ENCODE data around the gene ARHGAP6.

Gene ARHGAP6

GRCh38 chrX:11349661-11350337 lies 315.9 kb downstream of the ARHGAP6 start:
- Histone ChIP-seq H3K4me1 (ENCODE audit: low read depth, poor library complexity, severe bottlenecking) (peaks cover 42% of the 10 kb centered on the region), H3K9ac (no peak overlapping the region), H4K20me1 (ENCODE audit: insufficient read depth) (no peaks in the 10 kb centered on the region), H3K36me3 (ENCODE audit: insufficient read depth) (no peaks in the 10 kb centered on the region), H3K79me2 (ENCODE audit: insufficient read depth, low read depth) (no peaks in the 10 kb centered on the region), H3K4me3 (IDR thresholded peaks at IDR 0.05; ENCODE audit: insufficient read depth, low read depth, low read length) (no peak overlapping the region), H3K27me3 (ENCODE audit: insufficient read depth, low read depth) (no peaks in the 10 kb centered on the region), H3K27ac (no peak overlapping the region), H2AFZ (ENCODE audit: low read depth) (no peak overlapping the region), H3K4me2 (no peak overlapping the region; the same call in 1 of the 2 replicates)
- TF ChIP-seq CTCF (conservative IDR thresholded peaks at IDR 0.05; ENCODE audit: low read depth, low read length), result no peak

DNA sequence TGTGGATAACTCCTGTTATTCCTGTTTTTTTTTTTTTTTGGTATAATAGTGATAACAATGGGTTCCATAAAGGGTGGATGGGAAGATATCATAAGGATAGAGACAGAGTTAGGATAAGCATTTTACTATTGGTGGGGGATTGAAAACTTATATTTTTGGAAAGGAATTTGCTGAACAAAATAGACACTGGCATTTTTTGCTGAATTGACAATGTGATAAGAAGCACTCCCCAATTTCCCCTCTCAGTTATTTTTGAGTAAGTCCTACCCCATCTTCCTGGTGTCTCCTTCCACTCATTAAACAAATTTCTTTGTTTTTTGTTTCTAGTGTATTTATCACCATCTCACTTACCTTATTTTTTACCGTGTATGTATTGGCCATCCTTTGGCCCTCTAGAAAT lies 316.7 kb downstream of the ARHGAP6 start:
- no peaks in the 10 kb centered on the region for H3K36me3 ChIP-seq (ENCODE audit: insufficient read depth)
- no peak overlapping the region for H2AFZ ChIP-seq (ENCODE audit: low read depth)
- no peaks in the 10 kb centered on the region for H4K20me1 ChIP-seq (ENCODE audit: insufficient read depth)
- H3K79me2 ChIP-seq (ENCODE audit: insufficient read depth, low read depth), result no peaks in the 10 kb centered on the region
- H3K9ac ChIP-seq, result no peak overlapping the region
- H3K27ac ChIP-seq, result no peak overlapping the region
- no peak overlapping the region for H3K4me2 ChIP-seq
- no peaks in the 10 kb centered on the region for H3K27me3 ChIP-seq (ENCODE audit: insufficient read depth, low read depth)
- no peak overlapping the region for H3K4me3 ChIP-seq (IDR thresholded peaks at IDR 0.05; ENCODE audit: insufficient read depth, low read depth, low read length)
- H3K4me1 ChIP-seq (ENCODE audit: low read depth, poor library complexity, severe bottlenecking), result peaks cover 36% of the 10 kb centered on the region
- TF ChIP-seq CTCF (conservative IDR thresholded peaks at IDR 0.05; ENCODE audit: low read depth, low read length), result no peak

DNA sequence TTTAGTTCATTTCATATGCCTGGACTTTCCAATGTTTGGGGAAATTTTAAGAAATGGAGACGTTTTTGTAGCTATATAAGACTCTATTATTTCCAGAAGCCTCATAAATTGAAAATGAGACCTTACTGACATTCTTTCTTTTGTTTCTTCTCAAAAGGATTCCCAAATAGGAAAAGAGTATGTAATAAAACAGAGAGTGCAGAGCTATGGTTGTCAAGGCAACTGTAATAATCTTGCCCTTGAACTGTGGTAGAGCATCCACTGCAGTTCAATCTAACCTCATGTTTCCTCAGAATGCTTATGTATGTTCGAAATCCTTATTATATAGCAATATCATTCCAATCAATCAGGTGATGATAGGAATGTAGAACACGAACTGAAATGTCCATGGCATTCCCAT lies 318.4 kb downstream of the ARHGAP6 start:
- no peak for TF ChIP-seq CTCF (conservative IDR thresholded peaks at IDR 0.05; ENCODE audit: low read depth, low read length)
- no peaks in the 10 kb centered on the region for H3K27me3 ChIP-seq (ENCODE audit: insufficient read depth, low read depth)
- no peak overlapping the region for H3K4me2 ChIP-seq
- H3K27ac ChIP-seq, result no peak overlapping the region
- no peak overlapping the region for H3K9ac ChIP-seq
- peaks cover 26% of the 10 kb centered on the region for H3K4me1 ChIP-seq (ENCODE audit: low read depth, poor library complexity, severe bottlenecking)
- H3K4me3 ChIP-seq (IDR thresholded peaks at IDR 0.05; ENCODE audit: insufficient read depth, low read depth, low read length), result no peak overlapping the region
- no peaks in the 10 kb centered on the region for H3K79me2 ChIP-seq (ENCODE audit: insufficient read depth, low read depth)
- no peaks in the 10 kb centered on the region for H4K20me1 ChIP-seq (ENCODE audit: insufficient read depth)
- no peak overlapping the region for H2AFZ ChIP-seq (ENCODE audit: low read depth)
- no peaks in the 10 kb centered on the region for H3K36me3 ChIP-seq (ENCODE audit: insufficient read depth)

DNA sequence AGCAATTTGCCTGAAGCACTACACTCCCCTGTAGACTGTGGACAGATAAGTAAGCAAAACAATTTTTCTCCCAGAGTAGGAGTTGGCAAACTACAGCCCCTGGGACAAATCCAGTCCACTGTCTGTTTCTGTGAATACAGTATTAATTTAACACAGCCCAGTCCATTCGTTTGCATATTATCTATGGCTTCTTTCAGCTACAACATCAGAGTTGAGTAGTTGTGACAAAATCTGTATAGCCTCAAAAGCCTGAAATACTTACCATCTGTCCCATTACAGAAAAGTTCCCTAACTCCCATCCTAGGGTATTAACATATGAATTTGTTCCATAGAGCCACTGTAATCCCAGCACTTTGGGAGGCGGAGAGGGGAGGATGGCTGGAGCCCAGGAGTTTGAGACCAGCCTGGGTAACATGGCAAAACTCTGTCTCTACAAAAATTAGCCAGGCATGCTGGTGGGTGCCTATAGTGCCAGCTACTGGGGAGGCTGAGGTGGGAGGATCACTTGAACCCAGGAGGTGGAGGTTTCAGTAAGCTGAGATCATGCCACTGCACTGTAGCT lies 319.5 kb downstream of the ARHGAP6 start:
- H4K20me1 ChIP-seq (ENCODE audit: insufficient read depth), result no peaks in the 10 kb centered on the region
- TF ChIP-seq CTCF (conservative IDR thresholded peaks at IDR 0.05; ENCODE audit: low read depth, low read length), result no peak
- no peak overlapping the region for H3K4me2 ChIP-seq
- no peaks in the 10 kb centered on the region for H3K36me3 ChIP-seq (ENCODE audit: insufficient read depth)
- no peak overlapping the region for H2AFZ ChIP-seq (ENCODE audit: low read depth)
- H3K4me1 ChIP-seq (ENCODE audit: low read depth, poor library complexity, severe bottlenecking), result peaks cover 23% of the 10 kb centered on the region
- H3K27me3 ChIP-seq (ENCODE audit: insufficient read depth, low read depth), result no peaks in the 10 kb centered on the region
- H3K4me3 ChIP-seq (IDR thresholded peaks at IDR 0.05; ENCODE audit: insufficient read depth, low read depth, low read length), result no peak overlapping the region
- no peak overlapping the region for H3K27ac ChIP-seq
- no peaks in the 10 kb centered on the region for H3K79me2 ChIP-seq (ENCODE audit: insufficient read depth, low read depth)
- H3K9ac ChIP-seq, result no peak overlapping the region
